GM12874 (cell line): ENCODE data around the gene NR2E3.

ENCODE experiments used
- CTCF ChIP-seq: IDR thresholded peaks from 2 replicates; pipeline ENCODE4 v1.5.1; 2011; ENCODE audit warnings: low read depth, mild to moderate bottlenecking, control low read depth, low read length, moderate library complexity; ENCODE audit not compliant: insufficient read depth

NR2E3 gene

GRCh38 chr15:71844916-71845315 is 34.6 kb downstream of the NR2E3 start:
- TF ChIP-seq CTCF = no peak

- no peak for TF ChIP-seq CTCF
These were observed 43.2 kb downstream of the NR2E3 start for GRCh38 chr15:71853543-71853942.
